Nucleus accumbens (tissue), 56 donors: ENCODE results near the gene SMIM29.

Source experiments
- DNase-seq, 56 donors: peaks; one replicate each; lab custom pipeline; 2025; lab: John Stamatoyannopoulos, UW

SMIM29 gene

DNA sequence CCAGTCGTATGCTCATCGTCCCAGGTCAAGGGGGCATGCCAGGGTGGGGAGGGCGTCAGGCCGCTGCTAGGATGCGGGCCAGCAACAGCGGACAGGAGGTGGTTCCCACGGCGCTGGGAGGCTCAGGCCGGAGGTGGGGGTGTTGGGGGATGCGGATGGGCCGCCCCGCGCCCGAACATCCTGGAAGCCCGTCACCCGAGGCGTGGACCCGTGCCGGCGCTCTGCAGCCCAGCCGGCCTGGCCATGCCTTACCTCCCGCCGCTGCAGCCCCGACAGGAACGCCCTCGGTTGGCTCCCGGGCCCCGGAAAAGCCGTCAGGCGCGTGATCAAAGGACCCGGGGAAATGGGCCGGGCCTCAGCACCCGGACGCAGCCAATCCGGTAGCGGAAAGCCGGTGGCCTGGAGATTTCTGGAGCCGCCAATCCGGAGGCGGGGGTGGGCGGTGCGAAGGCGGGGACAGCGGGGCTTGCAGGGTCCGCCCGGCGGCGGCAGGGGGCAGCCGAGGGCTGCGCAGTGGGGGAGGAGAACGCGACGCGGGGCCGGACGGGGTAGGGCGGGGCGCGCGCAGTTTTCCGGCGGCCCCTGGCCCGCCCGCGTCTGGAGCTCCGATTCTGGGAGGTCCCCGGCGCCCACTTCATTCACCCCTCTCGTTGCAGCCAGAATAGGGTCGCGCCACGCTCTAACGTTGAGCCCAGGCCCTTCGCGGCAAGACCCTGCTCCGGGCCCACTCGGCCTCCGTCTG, at the start of gene SMIM29:
SMIM29 (minus strand) TSS at position 280 of the 742 bp plus-strand sequence. CDS start 1,215 bp downstream, outside the sequence.
- peak; percentile 76 to 99 (median 95) for DNase-seq

GRCh38 chr6:34295721-34296120, 46.9 kb upstream of the SMIM29 start:
- DNase-seq: no peak

- no peak for DNase-seq
Observed at GRCh38 chr6:34292954-34293353, 44.1 kb upstream of the SMIM29 start.

GRCh38 chr6:34289137-34289536, 40.3 kb upstream of the SMIM29 start:
- DNase-seq: no peak

GRCh38 chr6:34288581-34288980, 39.8 kb upstream of the SMIM29 start:
- peak in 1 of 56 donors; percentile 3 for DNase-seq

GRCh38 chr6:34285448-34286164, 36.8 kb upstream of the SMIM29 start:
- peak in 1 of 56 donors; percentile 18 for DNase-seq

- DNase-seq: peak in 35 of 56 donors; percentile 5 to 61 (median 26)
Observed at GRCh38 chr6:34284563-34285447, 36.0 kb upstream of the SMIM29 start.

- no peak for DNase-seq
Observed at GRCh38 chr6:34281702-34282334, 33.0 kb upstream of the SMIM29 start.

- no peak for DNase-seq
Observed at GRCh38 chr6:34280216-34280615, 31.4 kb upstream of the SMIM29 start.

- DNase-seq: no peak
Observed at GRCh38 chr6:34278833-34279232, 30.0 kb upstream of the SMIM29 start.

DNA sequence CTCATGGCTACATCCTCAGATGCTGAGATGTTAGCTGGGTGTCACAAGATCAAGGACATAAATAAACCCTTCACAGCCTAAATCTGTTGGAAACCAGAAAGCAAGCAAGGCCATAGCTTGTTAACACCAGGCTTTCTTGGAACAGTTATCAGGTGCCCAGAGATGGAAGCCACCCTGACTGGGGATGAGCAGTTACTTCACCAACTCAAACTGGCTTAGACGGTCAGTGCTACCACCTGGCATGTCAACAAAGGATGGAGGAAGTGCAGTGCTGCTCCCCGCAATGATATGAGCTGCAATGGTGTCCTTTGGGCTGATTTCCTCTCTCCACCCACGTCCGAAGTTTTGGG, 28.9 kb upstream of the SMIM29 start:
- DNase-seq: no peak

GRCh38 chr6:34276881-34277762, 28.3 kb upstream of the SMIM29 start:
- peak in 1 of 56 donors; percentile 3 for DNase-seq

DNA sequence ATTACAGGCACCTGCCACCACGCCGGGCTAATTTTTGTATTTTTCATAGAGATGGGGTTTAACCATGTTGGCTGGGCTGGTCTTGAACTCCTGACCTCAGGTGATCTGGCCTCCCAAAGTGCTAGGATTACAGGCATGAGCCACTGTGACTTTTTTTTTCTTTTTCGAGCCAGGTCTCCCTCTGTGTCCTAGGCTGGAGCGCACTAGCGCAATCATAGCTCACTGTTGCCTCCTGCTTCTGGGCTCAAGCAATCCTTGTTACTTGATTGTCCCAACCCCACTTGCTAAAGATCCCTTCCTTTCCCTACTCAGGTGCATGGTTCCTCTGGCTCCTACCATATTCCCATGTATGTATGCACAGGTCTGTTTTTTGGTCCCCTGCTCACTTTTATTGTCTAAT, 27.4 kb upstream of the SMIM29 start:
- no peak for DNase-seq

- DNase-seq: no peak
Observed at GRCh38 chr6:34275128-34275804, 26.5 kb upstream of the SMIM29 start.

DNA sequence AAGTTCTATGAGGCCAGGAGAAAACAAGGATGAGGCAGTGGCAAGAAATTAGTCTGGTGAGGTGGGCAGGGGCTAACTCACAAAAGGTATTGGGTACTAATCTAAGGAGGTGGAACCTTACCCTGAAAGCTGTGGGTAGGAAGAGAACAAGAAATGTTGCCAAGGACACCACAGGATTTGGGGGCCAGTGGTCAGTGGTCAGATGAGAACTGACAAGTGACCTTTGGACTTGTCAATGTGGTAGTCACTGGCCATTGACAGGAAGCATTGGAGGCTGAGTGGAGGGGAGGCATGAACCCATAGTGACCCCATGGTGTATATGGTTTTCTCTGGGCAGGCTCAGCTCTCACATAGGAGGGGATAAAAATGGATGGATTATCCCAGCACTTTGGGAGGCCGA, 25.3 kb upstream of the SMIM29 start:
- DNase-seq: no peak

- no peak for DNase-seq
Observed at GRCh38 chr6:34273242-34273805, 24.5 kb upstream of the SMIM29 start.

DNA sequence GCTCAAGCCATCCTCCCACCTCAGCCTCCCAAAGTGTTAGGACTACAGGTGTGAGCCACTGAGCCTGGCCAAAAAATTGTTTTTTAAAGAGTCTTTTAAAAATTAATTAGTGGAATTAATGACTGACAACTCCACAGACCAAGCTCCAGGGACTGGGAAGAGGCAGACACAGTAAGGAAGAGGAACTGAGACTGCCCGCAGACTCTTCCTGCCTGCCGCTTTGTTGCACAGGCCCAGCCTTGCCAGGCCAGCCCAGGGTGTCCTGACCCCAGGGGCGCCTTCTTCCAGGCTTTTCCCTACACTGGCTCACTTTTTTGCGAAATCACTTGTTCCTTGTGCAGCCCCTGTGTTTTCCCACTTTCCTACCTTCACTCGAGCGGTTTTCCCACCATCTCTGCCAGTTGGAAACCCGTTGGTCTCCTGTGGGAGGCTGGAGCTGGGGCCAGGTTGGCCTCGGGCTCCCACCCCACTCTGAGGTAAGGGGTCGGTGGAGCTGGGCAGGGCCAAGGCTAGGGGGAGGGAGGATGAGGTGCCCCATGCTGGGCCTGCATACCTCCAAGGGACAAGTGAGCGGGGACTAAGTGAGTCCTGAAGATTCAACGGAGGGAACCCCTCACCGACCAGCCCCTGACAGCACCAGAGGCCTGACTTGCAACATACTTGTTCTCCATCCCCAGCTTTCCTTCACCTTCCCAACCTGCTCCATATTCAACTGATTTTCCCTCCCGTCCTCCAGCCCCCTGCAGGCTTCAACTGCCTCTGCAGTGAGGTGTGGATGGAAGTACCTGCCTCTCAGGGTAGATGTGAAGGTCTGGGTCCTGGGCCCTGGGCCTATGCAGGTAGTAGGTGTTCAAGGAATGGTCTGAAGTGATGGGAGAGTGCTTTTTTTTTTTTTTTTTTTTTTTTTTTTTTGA, 23.5 kb upstream of the SMIM29 start:
- peak in 2 of 56 donors; percentile 14 to 19 for DNase-seq
